ENCODE data around the gene BTBD16. TPM values are rescaled to one million over a fixed set of nuclear protein-coding genes. Genes with fewer than 3 reads are reported as not detected.

The BTBD16 gene
- total RNA-seq, 2 donors from 2014 or later, result 0.62 TPM; not detected in 1

- no peak for DNase-seq (ENCODE audit: low spot score)
- Histone ChIP-seq H3K9me3 (no peaks in the 10 kb centered on the region), H3K36me3 (no peaks in the 10 kb centered on the region), H3K27ac (no peak overlapping the region), H3K4me1 (replicated peaks) (no peaks in the 10 kb centered on the region), H3K4me3 (no peak overlapping the region), H3K27me3 (replicated peaks; ENCODE audit: insufficient read depth) (no peaks in the 10 kb centered on the region)
- 93% methylated on average over 4 of the region's 4 CpGs for WGBS
- intact Hi-C loops (cut with DNase I), result no loop called here
- no peak for TF ChIP-seq POLR2A (IDR thresholded peaks at IDR 0.05)
- TF ChIP-seq POLR2AphosphoS5 (IDR thresholded peaks at IDR 0.05), result no peak
- no peak for TF ChIP-seq CTCF (IDR thresholded peaks at IDR 0.05)
Measured at GRCh38 chr10:122302315-122302714, 31.2 kb downstream of the BTBD16 start.

GRCh38 chr10:122303271-122304053, 32.4 kb downstream of the BTBD16 start:
- TF ChIP-seq CTCF (IDR thresholded peaks at IDR 0.05), result no peak
- TF ChIP-seq POLR2A (IDR thresholded peaks at IDR 0.05), result no peak
- TF ChIP-seq POLR2AphosphoS5 (IDR thresholded peaks at IDR 0.05), result no peak
- WGBS, result 66% methylated on average over 9 of the region's 9 CpGs
- intact Hi-C loops (cut with DNase I), result no loop called here
- Histone ChIP-seq H3K36me3 (no peaks in the 10 kb centered on the region), H3K9me3 (no peaks in the 10 kb centered on the region), H3K4me3 (no peak overlapping the region), H3K27ac (no peak overlapping the region), H3K4me1 (replicated peaks) (no peaks in the 10 kb centered on the region), H3K27me3 (replicated peaks; ENCODE audit: insufficient read depth) (no peaks in the 10 kb centered on the region)
- no peak for DNase-seq (ENCODE audit: low spot score)

- no peak overlapping the region for H3K27ac ChIP-seq
- no peak overlapping the region for H3K4me3 ChIP-seq
- no peak for DNase-seq (ENCODE audit: low spot score)
- no peaks in the 10 kb centered on the region for H3K27me3 ChIP-seq (replicated peaks; ENCODE audit: insufficient read depth)
- WGBS, result 94% methylated on average over 7 of the region's 7 CpGs
- H3K4me1 ChIP-seq (replicated peaks), result no peaks in the 10 kb centered on the region
- no peak for TF ChIP-seq POLR2AphosphoS5 (IDR thresholded peaks at IDR 0.05)
- intact Hi-C loops (cut with DNase I), result no loop called here
- no peaks in the 10 kb centered on the region for H3K36me3 ChIP-seq
- no peaks in the 10 kb centered on the region for H3K9me3 ChIP-seq
Measured at GRCh38 chr10:122304054-122304579, 33.0 kb downstream of the BTBD16 start.

GRCh38 chr10:122306282-122306681, 35.2 kb downstream of the BTBD16 start:
- Histone ChIP-seq H3K27ac (no peak overlapping the region), H3K36me3 (no peaks in the 10 kb centered on the region), H3K9me3 (no peaks in the 10 kb centered on the region), H3K27me3 (replicated peaks; ENCODE audit: insufficient read depth) (no peaks in the 10 kb centered on the region), H3K4me1 (replicated peaks) (no peaks in the 10 kb centered on the region), H3K4me3 (no peak overlapping the region)
- no peak for DNase-seq (ENCODE audit: low spot score)
- no peak for TF ChIP-seq CTCF (IDR thresholded peaks at IDR 0.05)
- TF ChIP-seq POLR2A (IDR thresholded peaks at IDR 0.05), result no peak
- no peak for TF ChIP-seq POLR2AphosphoS5 (IDR thresholded peaks at IDR 0.05)
- WGBS, result 94% methylated on average over 5 of the region's 5 CpGs
- intact Hi-C loops (cut with DNase I), result no loop called here

- Histone ChIP-seq H3K36me3 (no peaks in the 10 kb centered on the region), H3K9me3 (no peaks in the 10 kb centered on the region), H3K4me3 (no peak overlapping the region), H3K4me1 (replicated peaks) (no peaks in the 10 kb centered on the region), H3K27me3 (replicated peaks; ENCODE audit: insufficient read depth) (no peaks in the 10 kb centered on the region), H3K27ac (no peak overlapping the region)
- TF ChIP-seq POLR2AphosphoS5 (IDR thresholded peaks at IDR 0.05), result no peak
- TF ChIP-seq CTCF (IDR thresholded peaks at IDR 0.05), result no peak
- TF ChIP-seq POLR2A (IDR thresholded peaks at IDR 0.05), result no peak
- intact Hi-C loops (cut with DNase I), result no loop called here
- DNase-seq (ENCODE audit: low spot score), result no peak
- WGBS, result 55% methylated on average over 3 of the region's 3 CpGs
Measured at GRCh38 chr10:122306744-122307143, 35.6 kb downstream of the BTBD16 start.

Data from prostate gland (tissue), 2 donors.